CD4-positive, alpha-beta T cell treated with Interleukin-4 for 1 hour (primary cell): ENCODE measurements around the gene WWOX.

Source experiments
- DNase-seq, 2 donors: peaks; one replicate each; pipeline ENCODE4 v3.0.0-alpha.2; 2020 to 2022

The WWOX gene

GRCh38 chr16:78936060-78936459, 836.6 kb downstream of the WWOX start:
- no peak for DNase-seq

DNA sequence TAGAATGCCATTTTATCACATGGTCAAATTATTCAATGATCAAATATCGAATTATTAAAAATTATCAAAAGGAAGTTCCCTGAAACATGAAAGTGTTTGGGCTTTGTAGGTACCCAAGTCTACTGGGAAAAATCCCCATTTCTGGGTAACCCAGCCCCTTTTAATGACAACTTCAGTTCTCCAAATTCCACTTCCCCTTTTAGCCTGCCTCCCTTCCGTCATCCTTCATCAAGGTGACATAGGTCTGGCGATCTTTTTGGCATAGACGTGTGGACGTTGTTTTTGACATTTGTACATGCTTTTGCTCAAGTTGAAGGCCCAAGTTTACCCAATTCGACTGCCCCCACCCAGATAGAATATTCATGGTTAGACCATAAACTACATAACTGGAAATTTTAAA, 840.1 kb downstream of the WWOX start:
- DNase-seq: no peak

- DNase-seq: no peak
Measured at GRCh38 chr16:78942625-78943245, 843.3 kb downstream of the WWOX start.

GRCh38 chr16:78945336-78945735, 845.9 kb downstream of the WWOX start:
- no peak for DNase-seq

DNA sequence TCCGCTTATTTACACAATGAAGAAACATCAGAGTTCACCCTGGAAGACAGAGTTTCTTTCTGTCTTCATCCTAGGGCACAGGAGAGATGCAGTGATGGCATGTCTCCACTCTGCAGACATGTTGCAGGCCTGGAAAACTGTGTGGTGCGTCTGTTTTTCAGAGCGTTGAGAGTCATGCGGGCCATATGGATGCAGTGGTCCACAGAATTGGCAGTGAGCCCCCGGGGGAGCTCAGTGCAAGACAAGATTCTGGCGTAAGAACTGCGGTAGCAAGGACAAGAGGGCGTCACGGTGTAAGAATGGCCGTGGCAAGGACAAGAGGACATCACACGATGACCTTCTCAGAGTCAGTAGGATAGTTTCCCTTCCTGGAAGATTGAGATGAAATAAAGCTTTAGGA, 847.1 kb downstream of the WWOX start:
- DNase-seq: no peak

GRCh38 chr16:78950768-78951167, 851.3 kb downstream of the WWOX start:
- DNase-seq: no peak

DNA sequence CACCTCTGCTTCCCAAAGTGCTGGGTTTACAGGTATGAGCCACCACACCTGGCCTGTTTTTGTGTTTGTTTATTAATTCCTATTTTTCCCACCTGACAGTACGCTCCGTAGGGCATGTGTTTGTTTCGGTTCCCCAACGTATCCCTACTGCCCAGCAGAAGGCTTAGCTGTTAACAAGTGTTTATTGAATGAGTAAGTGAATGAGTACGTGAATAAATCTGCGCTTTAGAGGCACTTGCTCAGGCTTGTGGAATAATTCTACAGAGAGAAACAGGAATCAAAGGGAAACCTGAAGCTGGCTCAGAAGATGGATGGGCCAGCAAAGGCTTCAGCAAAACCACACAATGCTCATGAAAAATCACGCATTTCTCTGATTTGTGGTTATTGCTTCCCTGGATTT, 853.2 kb downstream of the WWOX start:
- DNase-seq: no peak

- no peak for DNase-seq
Measured at GRCh38 chr16:78953526-78953925, 854.1 kb downstream of the WWOX start.

- no peak for DNase-seq
Measured at GRCh38 chr16:78955206-78955605, 855.8 kb downstream of the WWOX start.

- no peak for DNase-seq
Measured at GRCh38 chr16:78956859-78957258, 857.4 kb downstream of the WWOX start.

- peak in 1 of 2 donors; percentile 2 for DNase-seq
Measured at GRCh38 chr16:78957317-78958100, 858.1 kb downstream of the WWOX start.

DNA sequence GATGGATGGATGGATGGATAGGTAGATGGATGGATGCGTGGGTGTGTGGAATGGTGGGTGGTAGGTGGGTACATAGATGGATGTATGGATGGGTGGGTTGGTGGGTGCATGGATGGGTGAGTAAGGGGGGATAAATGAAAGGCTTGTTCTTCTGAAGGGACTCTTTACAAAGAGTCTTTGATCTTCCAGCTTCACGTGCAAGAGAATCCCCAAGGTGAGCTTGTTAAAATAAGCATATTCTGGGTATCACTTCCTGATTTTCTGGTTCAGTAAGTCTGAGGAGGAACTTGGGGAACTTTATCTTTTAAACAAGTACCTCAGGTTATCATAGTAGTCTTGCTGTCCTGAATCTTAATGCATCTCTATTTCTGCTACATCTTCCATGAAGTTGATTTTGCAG, 862.0 kb downstream of the WWOX start:
- DNase-seq: no peak

- no peak for DNase-seq
Measured at GRCh38 chr16:78962457-78962929, 863.0 kb downstream of the WWOX start.

DNA sequence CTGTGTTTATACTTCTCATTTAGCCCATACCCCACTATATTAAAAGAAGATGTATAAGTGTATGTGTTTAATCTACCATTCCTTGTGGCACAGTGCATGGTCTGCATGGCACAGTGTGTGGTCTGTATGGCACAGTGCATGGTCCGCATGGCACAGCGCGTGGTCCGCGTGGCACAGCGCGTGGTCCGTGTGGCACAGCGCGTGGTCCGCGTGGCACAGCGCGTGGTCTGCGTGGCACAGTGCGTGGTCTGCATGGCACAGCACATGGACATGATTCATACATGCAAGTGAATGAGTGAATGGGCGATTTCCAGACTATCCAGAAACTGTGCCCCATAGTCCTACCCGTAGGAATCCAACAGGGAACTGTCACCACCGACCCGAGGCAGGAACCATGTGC, 868.5 kb downstream of the WWOX start:
- no peak for DNase-seq

GRCh38 chr16:78969721-78970120, 870.3 kb downstream of the WWOX start:
- no peak for DNase-seq

GRCh38 chr16:78970650-78971049, 871.2 kb downstream of the WWOX start:
- DNase-seq: no peak

DNA sequence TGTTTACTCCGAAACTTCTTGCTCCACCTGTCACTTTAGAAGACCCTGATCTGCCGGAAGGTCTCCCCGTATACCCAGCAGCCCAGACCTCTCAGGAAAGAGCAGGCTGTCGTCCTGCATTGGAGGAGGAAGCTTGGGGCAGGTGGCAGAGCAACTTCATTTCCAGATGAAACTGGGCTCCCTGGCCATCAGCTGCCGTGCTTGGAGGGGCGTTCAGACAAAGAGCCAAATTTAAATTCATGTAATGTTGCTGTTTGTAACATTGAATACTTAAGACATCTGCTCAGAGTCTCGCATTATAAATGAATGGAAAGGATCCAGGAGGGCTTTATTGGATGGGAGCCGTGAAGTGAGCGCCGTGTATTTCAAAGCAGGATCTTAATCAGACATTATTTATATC, 872.6 kb downstream of the WWOX start:
- DNase-seq: no peak

DNA sequence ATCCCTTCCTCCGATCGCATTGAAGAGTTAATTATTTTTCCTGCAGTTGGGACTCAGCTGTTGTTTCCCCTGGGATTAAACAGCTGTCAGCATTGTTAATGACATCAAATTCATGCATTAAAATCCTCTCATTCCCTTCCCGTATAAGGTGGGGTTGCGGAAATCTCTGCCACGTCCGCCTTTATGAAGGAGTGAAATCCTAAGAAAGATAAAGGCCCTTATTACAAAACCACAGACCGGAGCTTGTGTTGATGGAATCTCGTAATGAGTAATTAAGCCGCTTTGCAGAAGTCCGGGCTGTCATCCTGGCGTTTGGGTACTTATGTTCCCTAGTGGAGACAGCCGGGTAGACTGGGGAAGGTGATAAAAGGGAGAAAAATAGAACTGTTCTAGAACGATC, 873.5 kb downstream of the WWOX start:
- DNase-seq: no peak

GRCh38 chr16:78976212-78976611, 876.8 kb downstream of the WWOX start:
- DNase-seq: no peak

GRCh38 chr16:78980825-78981224, 881.4 kb downstream of the WWOX start:
- DNase-seq: no peak

DNA sequence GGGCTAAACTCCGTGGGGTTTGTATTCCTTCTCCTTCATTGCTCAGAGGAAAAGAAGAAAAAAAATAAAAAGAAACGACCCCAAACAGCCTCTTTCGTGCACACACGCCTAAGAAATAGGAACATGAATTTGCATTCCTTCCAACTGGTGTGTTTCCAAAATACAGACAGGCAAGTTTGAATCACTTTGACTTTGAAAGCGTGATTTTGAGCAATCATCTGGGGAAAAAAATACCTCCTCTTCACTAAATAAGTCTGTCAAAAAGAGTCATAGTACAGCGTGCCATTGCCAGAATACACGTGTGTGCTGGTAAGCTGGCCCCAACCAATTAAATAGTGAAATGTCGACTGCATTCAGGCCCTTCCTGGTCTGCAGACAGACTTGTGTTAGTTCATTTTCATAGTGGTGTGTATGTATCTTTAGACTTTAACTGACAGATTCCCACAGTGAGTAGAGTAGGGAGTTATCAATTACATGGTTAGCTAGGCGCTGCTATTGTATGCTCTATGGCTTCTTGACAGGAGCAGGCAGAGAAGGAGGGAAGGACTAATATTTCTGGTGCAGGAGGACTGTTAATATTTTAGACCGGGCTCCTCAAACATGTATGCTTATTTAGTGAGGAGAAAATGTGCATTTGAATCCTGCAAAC, 882.8 kb downstream of the WWOX start:
- DNase-seq: no peak

- DNase-seq: no peak
Measured at GRCh38 chr16:78984324-78984723, 884.9 kb downstream of the WWOX start.

DNA sequence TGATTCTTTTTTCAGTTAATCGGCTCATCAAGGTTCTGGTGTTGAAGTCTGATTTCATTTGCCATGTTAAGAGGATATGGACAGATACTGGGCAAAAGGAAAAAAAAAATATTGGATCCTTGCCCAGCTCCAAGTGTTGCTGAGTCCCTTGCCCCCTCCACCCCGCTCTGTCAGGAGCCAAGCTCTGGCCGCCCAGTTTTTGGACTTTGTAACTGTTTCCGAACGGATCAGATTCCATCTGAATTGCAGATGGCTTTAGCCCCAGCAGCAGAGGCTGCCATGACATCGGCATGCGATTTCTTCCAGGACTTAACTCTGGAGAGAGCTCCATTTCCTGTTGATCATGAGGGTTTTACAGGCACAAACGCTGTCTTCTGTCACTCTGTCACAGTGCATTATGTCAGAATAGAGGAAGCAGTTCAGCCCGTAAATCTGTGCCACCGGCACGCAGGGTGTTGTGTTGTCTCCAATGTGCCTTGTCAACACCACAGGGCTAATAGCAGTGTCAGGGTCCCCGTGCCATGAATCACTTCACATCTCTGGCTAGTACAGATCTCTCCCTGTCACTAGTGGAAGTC, 885.5 kb downstream of the WWOX start:
- DNase-seq: no peak
